Stimulated activated CD4-positive, alpha-beta T cell treated with anti-CD3 and anti-CD28 coated beads, Interleukin-12 subunit alpha, Interleukin-12 subunit beta, amount 100 ng/mL, for 48 hours (primary cell): ENCODE results near the gene PLAAT2.

Experiments used
- DNase-seq, 3 donors: peaks; one replicate each; pipeline ENCODE4 v3.0.0-alpha.2; 2020; ENCODE audit warnings: low read depth in 2 of 3, low spot score in 1 of 3

Gene PLAAT2

DNA sequence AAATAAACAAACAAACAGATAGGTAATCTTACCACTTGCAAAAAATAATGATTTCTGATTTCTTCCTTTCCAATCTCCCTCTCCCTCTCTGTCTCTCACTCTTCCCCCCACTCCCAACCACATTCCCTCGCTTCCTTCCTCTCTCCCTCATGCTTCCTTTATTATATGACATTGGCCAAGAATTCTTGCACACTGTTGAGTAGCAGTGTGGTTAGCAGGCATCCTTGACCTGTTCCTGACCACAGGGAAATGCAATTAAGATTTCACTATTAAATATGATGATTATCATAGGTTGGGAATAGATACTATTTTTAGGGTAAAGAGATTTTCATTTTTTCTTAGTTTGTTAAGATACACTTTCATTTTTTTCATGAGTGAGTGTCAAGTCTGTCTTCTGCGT is 41.3 kb downstream of the PLAAT2 start:
- DNase-seq, result no peak

DNA sequence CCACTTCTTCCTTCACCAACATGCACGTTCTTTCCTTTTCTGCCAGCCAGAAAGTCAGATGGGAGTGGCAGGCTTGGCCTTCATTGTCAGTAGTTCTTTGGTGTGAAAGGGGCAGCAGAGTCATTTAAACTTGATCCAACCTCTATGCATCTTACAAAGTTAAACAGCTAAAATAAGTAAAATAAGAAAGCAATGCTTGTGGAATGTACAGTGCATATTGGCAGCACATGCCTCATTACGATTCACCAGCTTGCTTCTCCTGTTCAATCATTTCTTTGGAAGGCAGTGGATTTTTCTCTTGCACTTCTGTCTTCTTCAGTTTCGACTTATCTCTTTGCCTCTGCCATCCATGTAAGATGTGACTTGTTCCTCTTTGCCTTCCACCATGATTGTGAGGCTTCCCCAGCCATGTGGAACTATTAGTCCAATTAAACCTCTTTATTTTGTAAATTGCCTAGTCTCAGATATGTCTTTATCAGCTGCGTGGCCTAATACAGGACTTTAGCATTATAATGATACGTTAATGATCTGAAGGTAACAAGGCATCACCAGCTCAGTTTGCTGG is 42.5 kb downstream of the PLAAT2 start:
- no peak for DNase-seq

GRCh38 chr11:63518548-63518947 is 44.6 kb downstream of the PLAAT2 start:
- no peak for DNase-seq

DNA sequence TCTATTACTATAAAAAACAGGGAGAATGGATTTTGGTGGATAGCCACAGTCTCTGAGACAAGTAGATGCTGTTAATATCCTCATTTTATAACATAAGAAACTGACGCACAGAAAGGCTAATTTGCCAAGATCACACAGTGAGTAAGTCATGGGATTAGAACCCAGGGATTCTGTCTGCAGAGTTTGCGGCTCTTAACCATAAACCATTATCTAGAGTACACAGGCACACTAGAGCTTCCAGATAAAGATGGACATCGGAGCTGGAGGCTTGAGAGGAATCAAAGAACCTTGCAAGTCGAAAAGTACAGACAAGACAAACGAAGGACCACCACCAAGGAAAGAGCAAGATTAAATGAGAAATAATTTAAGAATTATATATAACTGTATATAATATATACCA is 46.0 kb downstream of the PLAAT2 start:
- DNase-seq, result no peak

GRCh38 chr11:63516109-63516508 is 47.1 kb downstream of the PLAAT2 start:
- DNase-seq, result no peak

- DNase-seq, result no peak
These were observed 50.4 kb downstream of the PLAAT2 start for GRCh38 chr11:63512816-63513215.

DNA sequence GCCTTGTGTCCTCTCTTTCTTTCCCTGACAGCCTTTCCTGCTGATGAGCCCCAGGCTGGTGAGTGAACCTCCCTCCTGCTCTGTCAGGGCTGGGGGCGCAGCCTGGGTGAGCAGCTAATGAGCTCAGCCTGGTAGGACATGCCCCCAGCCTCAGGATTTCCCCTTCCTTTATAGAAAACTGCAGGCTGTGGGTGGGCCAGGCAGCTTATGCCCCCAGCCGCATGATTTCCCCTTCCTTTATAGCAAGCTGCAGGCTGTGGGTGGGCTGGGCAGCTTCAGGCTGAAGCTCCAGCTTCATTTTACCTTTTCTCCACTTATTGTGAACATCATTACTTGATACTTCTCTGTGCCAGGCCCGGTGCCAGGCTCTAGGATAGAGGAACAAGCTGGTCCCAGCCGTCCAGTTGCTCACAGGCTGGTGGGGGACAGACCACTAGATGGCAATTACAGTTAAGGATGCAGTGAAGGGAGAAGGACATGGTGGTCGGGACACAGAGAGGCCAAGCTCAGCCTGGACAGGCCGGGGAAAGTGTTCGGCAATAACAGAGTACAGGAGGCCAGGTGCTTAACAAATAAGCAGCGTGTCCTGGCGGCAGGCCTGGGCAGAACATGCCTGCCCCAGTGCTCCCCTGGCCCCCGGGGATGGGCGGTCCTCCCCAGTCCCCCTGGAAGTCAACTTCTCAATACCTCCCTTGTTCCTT is 52.0 kb downstream of the PLAAT2 start:
- no peak for DNase-seq

GRCh38 chr11:63510360-63511047 is 52.7 kb downstream of the PLAAT2 start:
- DNase-seq, result no peak

DNA sequence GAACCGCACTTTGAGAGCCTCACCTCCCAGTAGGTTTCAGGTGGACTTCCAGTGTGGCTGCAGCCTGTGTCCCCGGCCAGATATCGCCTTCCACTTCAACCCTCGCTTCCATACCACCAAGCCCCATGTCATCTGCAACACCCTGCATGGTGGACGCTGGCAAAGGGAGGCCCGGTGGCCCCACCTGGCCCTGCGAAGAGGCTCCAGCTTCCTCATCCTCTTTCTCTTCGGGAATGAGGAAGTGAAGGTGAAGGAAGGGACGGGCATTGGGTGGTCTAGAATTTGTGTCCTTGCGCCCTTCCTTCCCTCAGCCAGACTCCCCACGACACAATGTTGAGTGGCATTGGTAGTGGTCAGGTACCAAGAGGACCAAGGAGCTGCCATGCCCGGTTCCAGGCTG is 54.4 kb downstream of the PLAAT2 start:
- DNase-seq, result no peak

DNA sequence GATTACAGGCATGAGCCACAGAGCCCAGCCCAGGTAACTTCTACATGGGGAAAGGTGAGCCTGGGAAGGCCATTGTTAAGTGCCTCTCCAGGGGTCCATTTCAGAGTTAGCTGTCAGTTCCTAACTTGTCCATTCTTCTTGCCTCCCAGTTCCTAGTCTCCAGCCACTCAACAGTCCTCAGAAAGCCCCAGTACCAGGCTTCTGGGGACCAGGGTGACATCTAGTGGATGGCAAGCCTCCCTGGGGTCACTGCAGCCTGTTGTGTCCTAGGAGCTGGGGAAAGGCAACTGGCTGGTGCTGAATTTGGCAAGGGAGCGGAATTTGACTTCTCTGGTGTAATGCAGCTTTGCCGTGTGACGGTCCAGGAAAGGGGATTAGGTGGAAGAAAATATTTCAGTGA is 55.2 kb downstream of the PLAAT2 start:
- no peak for DNase-seq

DNA sequence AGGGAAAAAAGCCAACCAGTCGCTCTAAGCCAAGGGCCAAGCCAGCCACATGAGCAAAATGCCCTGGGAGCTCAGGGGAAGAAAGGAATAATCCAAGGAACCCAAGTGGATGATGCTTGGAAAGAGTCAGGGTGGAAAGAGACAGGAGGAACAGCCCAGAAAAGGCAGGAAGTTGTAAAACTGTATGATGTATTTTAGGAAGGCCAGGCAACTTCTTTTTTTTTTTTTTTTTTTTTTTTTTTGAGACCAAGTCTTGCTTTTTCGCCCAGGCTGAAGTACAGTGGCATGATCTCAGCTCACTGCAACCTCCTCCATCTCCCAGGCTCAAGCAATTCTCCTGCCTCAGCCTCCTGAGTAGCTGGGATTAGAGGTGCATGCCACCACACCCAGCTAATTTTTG is 55.7 kb downstream of the PLAAT2 start:
- no peak for DNase-seq

DNA sequence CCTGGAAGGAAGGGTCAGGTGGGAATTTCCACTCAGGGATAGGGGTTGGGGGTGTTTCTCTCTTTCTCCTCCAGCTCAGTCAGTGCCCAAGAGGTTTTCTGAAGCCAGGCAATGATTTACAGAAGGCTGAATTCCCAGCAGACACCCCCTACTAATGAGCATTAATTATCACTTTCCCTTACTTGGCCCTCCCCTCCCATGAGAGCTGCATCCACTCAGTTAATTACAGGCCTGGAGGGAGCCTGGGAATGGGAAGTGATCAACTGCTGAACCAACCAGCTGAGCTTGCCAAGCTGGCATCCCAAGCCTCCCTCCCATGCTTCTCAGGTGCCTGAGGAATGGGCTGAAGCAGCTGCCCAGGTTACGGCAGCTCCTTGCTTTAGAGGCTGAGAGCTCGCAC is 56.3 kb downstream of the PLAAT2 start:
- DNase-seq, result no peak

DNA sequence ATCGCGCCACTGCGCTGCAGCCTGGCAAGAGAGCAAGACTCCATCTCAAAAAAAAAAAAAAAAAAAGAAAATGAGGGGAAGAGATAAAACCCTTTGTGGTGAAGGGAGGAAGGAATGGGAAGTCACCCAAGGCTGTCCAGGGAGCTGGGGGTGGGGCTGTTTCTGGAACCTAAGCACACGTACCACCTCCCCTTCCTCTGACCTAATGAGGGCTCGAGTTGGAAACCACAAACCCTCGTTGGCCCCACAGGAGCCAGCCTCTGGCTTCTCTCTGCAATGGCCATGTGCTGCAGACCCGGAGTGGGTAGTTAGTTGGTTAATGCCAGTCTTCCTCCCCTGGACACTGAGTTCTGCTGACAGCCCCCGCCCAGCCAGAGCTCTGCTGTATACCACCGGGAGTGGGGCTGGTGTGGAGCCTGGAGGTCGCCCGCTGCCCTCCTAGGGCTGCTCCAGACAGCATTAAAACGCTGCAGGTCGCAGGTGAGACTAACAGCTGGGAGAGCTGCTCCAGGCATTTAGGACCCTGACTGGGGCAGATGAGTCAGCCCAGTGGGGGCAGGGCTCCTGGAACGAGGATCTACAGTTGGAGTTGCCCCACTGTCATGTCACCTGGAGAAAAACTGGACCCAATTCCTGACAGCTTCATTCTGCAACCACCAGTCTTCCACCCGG is 57.2 kb downstream of the PLAAT2 start, which contains the start of gene LGALS12:
LGALS12 (plus strand) TSS at position 228 of the 672 bp plus-strand sequence; CDS start at position 603, 375 bp downstream.
- DNase-seq, result no peak

GRCh38 chr11:63504933-63505586 is 58.1 kb downstream of the PLAAT2 start:
- DNase-seq, result no peak

DNA sequence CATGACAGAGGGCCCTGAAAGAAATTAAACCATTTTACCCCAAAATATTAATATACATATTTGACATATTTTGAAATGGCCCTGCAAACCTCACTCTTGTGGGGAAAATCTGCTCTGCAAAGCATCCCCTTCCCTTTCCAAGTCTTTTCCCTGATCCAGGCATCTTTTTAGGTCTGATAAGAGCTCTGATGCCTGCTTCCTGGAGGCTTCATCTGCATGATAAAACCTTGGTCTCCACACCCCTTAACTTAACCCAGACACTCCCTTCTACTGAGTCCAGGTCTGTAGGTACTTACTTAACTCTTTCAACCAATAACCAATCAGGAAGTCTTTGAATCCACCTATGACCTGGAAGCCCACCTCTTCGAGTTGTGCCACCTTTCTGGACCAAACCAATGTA is 59.1 kb downstream of the PLAAT2 start:
- no peak for DNase-seq

DNA sequence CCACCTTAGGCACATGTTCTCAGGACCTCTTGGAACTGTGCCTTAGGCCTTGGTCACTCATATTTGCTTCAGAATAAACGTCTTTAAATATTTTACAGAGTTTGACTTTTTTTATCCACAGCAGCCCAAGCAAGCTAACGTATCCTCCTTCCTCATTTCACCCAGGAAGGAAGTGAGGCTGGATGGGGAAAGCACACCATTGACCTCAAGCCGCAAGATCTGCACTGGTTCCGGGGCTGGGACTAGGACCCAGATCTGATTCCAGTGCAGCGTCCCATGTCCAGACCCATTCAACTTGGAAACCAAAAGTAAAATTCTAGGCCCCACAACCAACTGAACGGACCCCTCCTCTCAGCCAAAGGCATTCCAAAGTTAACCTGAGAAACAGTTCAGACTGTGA is 59.7 kb downstream of the PLAAT2 start:
- DNase-seq, result no peak
